ENCODE data around the gene KRT71.
A peak's percentile ranks its signal among the peaks of the same experiment; 100 is the strongest.
"Not testable (repeated sequence)": the region's sequence is repeated elsewhere in the genome, so short reads cannot be mapped to it uniquely, and the experiment has no call there.

The KRT71 gene

DNA sequence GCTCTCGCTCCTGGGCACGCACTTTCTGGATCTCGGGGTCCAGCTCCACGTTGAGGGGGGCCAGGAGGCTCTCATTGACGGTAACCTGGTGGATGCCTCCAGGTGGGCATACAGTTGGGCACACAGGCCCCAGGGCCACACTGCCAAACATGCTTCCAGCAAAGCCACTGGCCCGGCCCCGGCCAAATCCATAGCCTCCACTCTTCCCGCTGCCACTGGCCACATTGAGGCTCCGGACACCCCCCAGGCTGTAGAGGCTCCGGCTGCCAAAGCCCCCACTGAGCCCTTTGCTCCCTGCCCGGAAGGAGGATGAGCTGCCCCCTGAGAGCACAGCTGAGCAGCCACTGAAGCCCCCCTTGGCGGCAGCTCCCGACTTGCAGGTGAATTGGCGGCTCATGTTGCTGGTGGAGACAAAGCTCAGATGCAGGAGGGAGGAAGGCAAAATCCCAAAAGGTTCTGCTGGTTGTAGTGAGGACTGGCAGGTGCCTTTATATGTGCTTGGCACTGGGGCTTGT is at the start of gene KRT71:
Gene KRT71 (minus strand): TSS at position 465 of the 515 bp plus-strand sequence. CDS start 68 bp downstream, at position 397.
- no peak within 1 kb of the TSS for H3K27ac Mint-ChIP-seq
- peaks cover 65% of the 10 kb centered on the region for H3K27me3 Mint-ChIP-seq
- no peak within 1 kb of the TSS for H3K4me3 Mint-ChIP-seq
- no peak for ATAC-seq
- no peaks in the 10 kb centered on the region for H3K4me1 Mint-ChIP-seq
- H3K36me3 Mint-ChIP-seq, result no peaks in the 10 kb centered on the region
- no peaks in the 10 kb centered on the region for H3K9me3 Mint-ChIP-seq

DNA sequence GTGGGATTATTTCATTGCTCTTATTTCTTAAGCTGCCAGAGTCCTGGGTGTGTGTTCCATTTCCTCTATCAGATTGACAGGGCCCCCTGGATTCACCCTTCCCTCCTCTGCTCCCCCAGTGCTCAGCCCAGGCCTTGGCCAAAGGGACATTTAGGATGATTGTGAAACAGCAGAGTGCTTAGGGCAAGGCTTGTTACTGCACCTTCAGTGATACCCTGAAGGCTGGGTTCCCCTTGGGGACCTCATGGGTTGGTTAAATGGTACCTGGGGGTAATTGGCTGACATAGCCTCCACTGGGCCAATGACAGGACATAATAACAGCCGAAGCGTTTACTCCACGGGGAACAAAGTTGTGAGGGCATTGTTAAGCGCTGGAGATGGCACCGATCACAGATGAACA is 49.6 kb upstream of the KRT71 start:
- peaks cover 24% of the 10 kb centered on the region for H3K27me3 Mint-ChIP-seq
- H3K9me3 Mint-ChIP-seq, result no peaks in the 10 kb centered on the region
- no peaks in the 10 kb centered on the region for H3K36me3 Mint-ChIP-seq
- no peak overlapping the region for H3K4me3 Mint-ChIP-seq
- ATAC-seq, result no peak
- no peaks in the 10 kb centered on the region for H3K4me1 Mint-ChIP-seq
- H3K27ac Mint-ChIP-seq, result no peak overlapping the region

DNA sequence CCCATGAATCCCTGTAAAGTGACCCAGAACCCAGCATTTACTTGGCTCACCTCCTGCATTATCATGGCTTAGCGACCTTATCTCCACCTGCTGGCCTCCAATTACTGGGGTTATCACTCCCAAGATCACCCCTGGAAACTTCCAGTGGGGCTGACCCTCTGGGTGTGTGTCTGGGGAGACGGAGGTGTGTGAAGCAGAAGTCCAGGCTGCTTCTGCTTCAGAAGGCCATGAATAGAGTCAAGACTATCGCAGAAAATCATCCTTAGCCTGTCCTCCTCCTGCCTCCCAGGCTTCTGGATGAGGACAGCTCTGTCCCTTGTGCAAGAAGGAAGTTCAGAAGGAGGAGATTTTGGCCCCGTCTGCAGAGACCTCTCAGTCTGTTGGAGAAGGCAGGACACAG is 48.7 kb upstream of the KRT71 start:
- Mint-ChIP-seq H3K4me3 (no peak overlapping the region), H3K27ac (no peak overlapping the region), H3K36me3 (no peaks in the 10 kb centered on the region), H3K4me1 (no peaks in the 10 kb centered on the region), H3K9me3 (no peaks in the 10 kb centered on the region), H3K27me3 (peaks cover 24% of the 10 kb centered on the region)
- no peak for ATAC-seq

DNA sequence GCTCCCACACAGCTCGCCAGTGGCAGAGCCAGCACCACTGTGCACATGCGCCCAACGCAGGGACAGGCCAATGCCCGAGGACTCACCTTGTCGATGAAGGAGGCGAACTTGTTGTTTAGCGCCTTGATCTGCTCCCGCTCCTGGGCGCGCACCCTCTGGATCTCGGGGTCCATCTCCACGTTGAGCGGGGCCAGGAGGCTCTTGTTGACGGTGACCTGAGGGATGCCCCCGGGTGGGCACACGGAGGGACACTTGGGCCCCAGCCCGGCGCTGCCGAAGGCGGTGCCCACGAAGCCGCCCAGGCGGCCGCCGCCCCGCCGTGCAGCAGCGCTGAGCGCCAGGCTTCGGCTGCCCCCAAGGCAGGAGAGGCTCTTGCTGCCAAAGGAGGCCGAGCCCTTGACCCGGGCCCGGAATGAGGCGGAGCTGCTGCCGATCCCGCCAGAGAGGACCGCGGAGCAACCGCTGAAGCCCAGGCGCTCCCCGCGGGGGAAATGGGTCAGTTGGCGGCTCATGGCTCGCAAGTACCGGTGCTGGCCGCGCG is 48.1 kb upstream of the KRT71 start, which contains the start of gene KRT72:
Gene KRT72 (minus strand): TSS at position 523 of the 541 bp plus-strand sequence. CDS start 11 bp downstream, at position 512.
- no peak within 1 kb of the TSS for H3K27ac Mint-ChIP-seq
- no peaks in the 10 kb centered on the region for H3K4me1 Mint-ChIP-seq
- no peaks in the 10 kb centered on the region for H3K36me3 Mint-ChIP-seq
- no peak for ATAC-seq
- no peak within 1 kb of the TSS for H3K4me3 Mint-ChIP-seq
- peaks cover 24% of the 10 kb centered on the region for H3K27me3 Mint-ChIP-seq
- no peaks in the 10 kb centered on the region for H3K9me3 Mint-ChIP-seq

DNA sequence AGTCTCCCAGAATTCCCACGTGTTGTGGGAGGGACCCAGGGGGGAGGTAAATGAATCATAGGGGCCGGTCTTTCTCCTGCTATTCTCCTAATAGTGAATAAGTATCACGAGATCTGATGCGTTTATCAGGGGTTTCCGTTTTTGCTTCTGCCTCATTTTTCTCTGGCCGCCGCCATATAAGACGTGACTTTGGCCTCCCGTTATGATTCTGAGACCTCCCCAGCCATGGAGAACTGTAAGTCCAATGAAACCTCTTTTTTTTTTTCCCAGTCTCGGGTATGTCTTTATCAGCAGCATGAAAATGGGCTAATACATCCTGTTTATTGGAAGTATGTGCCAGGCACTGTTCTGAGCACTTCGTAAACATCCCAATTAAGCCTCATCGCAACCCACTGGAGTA is 47.5 kb upstream of the KRT71 start:
- no peaks in the 10 kb centered on the region for H3K9me3 Mint-ChIP-seq
- no peak for ATAC-seq
- no peak overlapping the region for H3K27ac Mint-ChIP-seq
- H3K4me3 Mint-ChIP-seq, result no peak overlapping the region
- H3K4me1 Mint-ChIP-seq, result no peaks in the 10 kb centered on the region
- no peaks in the 10 kb centered on the region for H3K36me3 Mint-ChIP-seq
- peaks cover 24% of the 10 kb centered on the region for H3K27me3 Mint-ChIP-seq

DNA sequence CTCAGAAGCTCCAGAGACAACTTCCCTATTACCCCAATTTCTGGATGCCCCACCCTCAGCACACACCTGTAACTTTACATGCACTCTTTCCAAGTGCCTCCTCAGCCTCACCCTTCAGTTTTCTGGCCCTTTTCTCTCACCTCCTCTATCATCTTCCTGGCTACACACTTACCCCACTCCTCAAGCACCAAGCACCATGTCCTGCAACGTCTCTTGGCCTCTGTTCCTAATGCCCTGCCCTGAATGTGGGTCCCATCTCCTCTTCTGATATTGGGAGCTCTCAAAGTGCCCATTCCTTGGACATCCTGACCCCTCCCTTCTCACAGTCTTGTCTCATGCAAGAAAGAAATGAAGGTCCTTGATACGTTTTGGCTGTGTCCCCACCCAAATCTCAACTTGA is 47.1 kb upstream of the KRT71 start:
- no peaks in the 10 kb centered on the region for H3K4me1 Mint-ChIP-seq
- no peak overlapping the region for H3K27ac Mint-ChIP-seq
- peaks cover 24% of the 10 kb centered on the region for H3K27me3 Mint-ChIP-seq
- H3K4me3 Mint-ChIP-seq, result no peak overlapping the region
- no peak for ATAC-seq
- no peaks in the 10 kb centered on the region for H3K9me3 Mint-ChIP-seq
- no peaks in the 10 kb centered on the region for H3K36me3 Mint-ChIP-seq

DNA sequence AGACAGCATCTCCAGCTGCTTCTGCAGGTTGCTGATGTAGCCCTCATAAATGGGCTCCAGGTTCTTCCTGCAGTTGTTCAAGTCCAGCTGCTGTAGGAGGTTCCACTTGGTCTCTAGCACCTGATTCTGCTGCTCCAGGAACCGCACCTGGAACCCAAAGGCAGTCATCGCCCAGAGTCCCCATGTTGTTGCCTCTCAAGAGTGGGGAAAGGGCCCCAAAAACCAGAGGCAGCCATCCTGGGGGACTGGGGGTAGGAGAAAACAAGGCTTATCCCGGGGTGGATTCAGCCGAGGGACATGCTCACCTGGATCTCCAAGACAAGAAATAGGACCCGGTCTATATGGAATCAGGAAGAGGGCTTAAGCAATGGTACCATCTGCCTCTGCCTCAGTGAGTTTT is 46.0 kb upstream of the KRT71 start:
- ATAC-seq, result no peak
- Mint-ChIP-seq H3K4me1 (no peaks in the 10 kb centered on the region), H3K4me3 (no peak overlapping the region), H3K27me3 (peaks cover 26% of the 10 kb centered on the region), H3K27ac (no peak overlapping the region), H3K36me3 (no peaks in the 10 kb centered on the region), H3K9me3 (no peaks in the 10 kb centered on the region)

DNA sequence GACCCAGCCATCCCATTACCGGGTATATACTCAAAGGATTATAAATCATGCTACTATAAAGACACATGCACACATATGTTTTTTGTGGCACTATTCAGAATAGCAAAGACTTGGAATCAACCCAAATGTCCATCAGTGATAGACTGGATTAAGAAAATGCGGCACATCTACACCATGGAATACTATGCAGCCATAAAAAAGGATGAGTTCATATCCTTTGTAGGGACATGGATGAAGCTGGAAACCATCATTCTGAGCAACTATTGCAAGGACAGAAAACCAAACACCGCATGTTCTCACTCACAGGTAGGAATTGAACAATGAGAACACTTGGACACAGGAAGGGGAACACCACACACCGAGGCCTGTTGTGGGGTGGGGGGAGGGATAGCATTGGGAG is 41.3 kb upstream of the KRT71 start:
- H3K4me3 Mint-ChIP-seq, H3K27ac Mint-ChIP-seq, H3K36me3 Mint-ChIP-seq, H3K4me1 Mint-ChIP-seq, ATAC-seq, H3K9me3 Mint-ChIP-seq: not testable (repeated sequence)
- peaks cover 38% of the 10 kb centered on the region for H3K27me3 Mint-ChIP-seq

DNA sequence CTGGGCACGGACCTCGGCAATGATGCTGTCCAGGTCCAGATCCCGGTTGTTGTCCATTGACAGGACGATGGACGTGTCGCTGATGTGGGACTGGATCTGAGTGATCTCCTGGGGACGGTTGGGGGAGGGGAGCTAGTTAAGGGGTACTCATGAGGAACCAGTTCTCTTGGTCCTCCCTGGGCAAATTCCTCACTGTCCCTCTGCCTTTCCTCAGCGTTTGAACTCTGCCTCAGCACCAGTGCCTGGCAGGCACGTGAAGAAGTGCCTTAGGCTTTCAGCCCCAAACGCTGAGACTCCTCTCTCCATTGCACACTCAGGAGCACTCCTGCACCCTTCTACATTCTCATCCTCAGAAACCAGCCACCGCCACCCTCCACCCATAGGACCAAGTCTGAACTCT is 38.6 kb upstream of the KRT71 start:
- no peak overlapping the region for H3K4me3 Mint-ChIP-seq
- no peaks in the 10 kb centered on the region for H3K4me1 Mint-ChIP-seq
- H3K27ac Mint-ChIP-seq, result no peak overlapping the region
- H3K36me3 Mint-ChIP-seq, result no peaks in the 10 kb centered on the region
- H3K9me3 Mint-ChIP-seq, result no peaks in the 10 kb centered on the region
- ATAC-seq, result no peak
- H3K27me3 Mint-ChIP-seq, result peaks cover 38% of the 10 kb centered on the region

DNA sequence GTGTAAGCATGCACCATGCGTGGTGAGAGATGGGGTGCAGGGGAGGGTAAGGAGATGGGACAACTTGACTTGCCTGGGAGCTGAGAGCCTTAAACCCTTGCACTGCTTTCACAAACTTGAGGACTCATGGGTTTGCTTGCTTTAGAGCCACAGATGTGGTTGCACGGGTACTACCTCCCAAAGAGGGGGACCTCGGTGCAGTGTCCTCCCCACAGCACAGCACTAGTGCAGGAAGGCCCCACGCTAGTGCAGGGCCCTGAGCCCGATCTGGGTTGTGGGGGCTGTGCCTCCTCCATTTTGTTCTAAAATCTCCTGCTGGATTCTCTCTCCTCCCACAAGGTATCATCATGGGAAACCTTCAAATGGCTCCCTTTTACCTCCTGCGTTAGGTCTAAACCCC is 37.1 kb upstream of the KRT71 start:
- Mint-ChIP-seq H3K36me3 (no peaks in the 10 kb centered on the region), H3K27ac (no peak overlapping the region), H3K9me3 (no peaks in the 10 kb centered on the region), H3K27me3 (peaks cover 38% of the 10 kb centered on the region), H3K4me3 (no peak overlapping the region), H3K4me1 (no peaks in the 10 kb centered on the region)
- ATAC-seq, result no peak

DNA sequence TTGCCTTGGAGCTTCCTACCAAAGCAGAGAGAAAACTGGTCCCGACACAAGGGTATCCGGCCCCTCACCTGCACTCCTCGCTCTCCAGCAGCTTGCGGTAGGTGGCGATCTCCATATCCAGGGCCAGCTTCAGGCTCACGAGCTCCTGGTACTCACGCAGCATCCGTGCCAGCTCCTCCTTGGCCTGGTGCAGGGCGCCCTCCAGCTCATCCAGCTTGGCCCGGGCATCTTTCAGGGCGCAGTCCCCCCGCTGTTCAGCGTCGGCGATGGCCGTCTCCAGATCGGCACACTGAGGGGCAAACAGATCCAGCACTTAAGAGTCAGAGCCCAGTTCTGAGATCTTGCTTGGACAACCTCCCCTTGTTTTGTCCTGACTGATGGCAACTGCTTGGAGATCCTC is 34.6 kb upstream of the KRT71 start:
- no peaks in the 10 kb centered on the region for H3K9me3 Mint-ChIP-seq

DNA sequence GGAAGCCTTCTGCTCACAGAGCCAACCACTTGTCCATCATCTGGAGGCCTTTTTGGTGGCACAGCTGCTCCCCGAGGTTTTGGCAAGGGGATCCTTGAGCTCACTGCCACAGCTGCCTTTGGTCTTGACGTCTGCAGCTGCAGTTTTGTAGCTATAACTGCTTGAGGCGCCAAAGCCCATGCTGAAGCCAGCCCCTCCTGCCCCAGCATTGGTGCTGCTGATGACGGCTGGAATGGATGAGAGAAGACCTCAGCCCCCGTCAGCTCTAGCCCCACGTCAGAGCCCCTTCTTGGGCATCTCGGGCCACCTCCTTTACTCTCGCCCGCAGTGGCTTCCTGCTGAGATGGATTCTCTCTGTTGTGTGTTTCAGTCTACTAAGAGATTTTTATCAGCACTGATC is 33.0 kb upstream of the KRT71 start:
- H3K4me1 Mint-ChIP-seq, result no peaks in the 10 kb centered on the region
- no peak for ATAC-seq
- H3K9me3 Mint-ChIP-seq, result no peaks in the 10 kb centered on the region
- H3K4me3 Mint-ChIP-seq, result no peak overlapping the region
- no peak overlapping the region for H3K27ac Mint-ChIP-seq
- no peaks in the 10 kb centered on the region for H3K36me3 Mint-ChIP-seq
- peaks cover 28% of the 10 kb centered on the region for H3K27me3 Mint-ChIP-seq

More for the DNA sequence above, 34.6 kb upstream of the KRT71 start:
- Mint-ChIP-seq H3K27me3 (peaks cover 25% of the 10 kb centered on the region), H3K4me1 (no peaks in the 10 kb centered on the region), H3K36me3 (no peaks in the 10 kb centered on the region), H3K27ac (no peak overlapping the region), H3K4me3 (no peak overlapping the region)
- ATAC-seq, result no peak

DNA sequence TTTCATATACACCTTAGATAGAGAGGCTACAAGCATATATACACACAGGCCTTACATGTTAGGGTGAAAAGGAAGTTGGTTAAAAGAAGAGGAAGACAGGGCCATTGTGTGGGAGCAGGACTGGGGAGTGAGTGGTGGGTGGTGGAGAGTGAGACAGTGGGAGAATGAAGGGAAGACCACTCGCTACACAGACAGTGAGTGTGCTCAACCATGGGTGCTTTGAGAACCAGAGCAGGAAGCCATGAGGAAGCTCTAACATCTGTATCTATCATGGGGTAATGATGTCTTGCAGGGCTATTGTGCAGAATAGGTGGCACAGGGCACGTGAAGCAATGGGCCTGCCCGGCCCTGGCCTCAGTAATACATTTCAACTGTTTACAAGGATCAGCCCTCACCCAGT is 32.1 kb upstream of the KRT71 start:
- no peak for ATAC-seq
- Mint-ChIP-seq H3K36me3 (no peaks in the 10 kb centered on the region), H3K9me3 (no peaks in the 10 kb centered on the region), H3K4me3 (no peak overlapping the region), H3K27ac (no peak overlapping the region), H3K27me3 (peaks cover 29% of the 10 kb centered on the region), H3K4me1 (no peaks in the 10 kb centered on the region)

DNA sequence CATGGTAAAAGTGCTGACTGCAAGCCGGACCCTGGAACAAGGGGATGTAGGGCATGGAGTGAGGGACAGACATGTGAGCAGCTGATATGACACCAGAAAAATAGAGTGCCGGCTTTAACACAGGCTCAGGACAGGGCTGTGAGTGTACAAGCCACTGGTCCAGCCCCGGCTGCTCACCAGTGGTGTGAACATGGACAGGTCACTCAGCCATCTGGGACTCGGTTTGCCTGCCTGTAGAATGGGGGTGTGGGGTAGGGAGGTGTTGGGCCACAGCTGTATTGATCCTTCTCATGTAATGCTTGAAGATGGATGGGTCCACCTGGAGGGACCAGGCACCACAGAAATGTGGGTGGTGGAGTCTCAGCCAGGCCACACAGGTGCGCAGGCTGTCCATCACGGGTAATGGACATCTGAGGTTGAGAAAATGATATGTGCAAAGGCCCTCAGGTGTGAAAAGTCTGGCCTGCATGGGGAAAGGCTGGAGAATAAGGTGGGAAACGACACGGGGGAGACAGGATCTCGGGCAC is 31.3 kb upstream of the KRT71 start:
- no peak for ATAC-seq
- H3K4me3 Mint-ChIP-seq, result no peak overlapping the region
- H3K27me3 Mint-ChIP-seq, result peaks cover 33% of the 10 kb centered on the region
- H3K4me1 Mint-ChIP-seq, result no peaks in the 10 kb centered on the region
- H3K27ac Mint-ChIP-seq, result no peak overlapping the region
- H3K9me3 Mint-ChIP-seq, result no peaks in the 10 kb centered on the region
- H3K36me3 Mint-ChIP-seq, result no peaks in the 10 kb centered on the region

DNA sequence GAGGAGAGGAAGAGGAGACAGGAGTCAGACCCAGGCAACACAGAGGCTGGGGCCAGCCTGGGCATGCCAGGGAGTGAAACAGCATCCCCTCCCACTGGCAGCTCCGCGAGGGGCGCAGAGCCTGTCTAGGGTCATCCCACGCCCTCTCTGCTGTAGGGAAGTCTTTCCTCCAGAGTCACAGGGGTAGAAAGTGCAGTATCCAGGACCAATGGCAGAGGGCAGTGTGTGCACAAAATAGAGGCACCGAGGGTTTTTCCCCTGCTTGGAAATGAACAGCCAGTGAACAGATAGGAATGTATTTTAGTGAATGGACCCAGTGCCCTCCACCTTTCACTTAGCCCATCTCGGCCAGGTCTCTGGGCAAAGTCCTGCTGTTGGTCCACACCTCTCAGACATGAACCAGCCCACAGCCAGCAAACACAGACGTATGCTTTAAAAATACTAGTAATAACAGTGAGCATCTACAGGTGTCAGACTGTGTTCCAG is 30.1 kb upstream of the KRT71 start:
- no peaks in the 10 kb centered on the region for H3K9me3 Mint-ChIP-seq
- peak; percentile 46 for ATAC-seq
- no peak overlapping the region for H3K27ac Mint-ChIP-seq
- H3K27me3 Mint-ChIP-seq, result peaks cover 33% of the 10 kb centered on the region
- no peaks in the 10 kb centered on the region for H3K4me1 Mint-ChIP-seq
- H3K4me3 Mint-ChIP-seq, result no peak overlapping the region
- no peaks in the 10 kb centered on the region for H3K36me3 Mint-ChIP-seq

DNA sequence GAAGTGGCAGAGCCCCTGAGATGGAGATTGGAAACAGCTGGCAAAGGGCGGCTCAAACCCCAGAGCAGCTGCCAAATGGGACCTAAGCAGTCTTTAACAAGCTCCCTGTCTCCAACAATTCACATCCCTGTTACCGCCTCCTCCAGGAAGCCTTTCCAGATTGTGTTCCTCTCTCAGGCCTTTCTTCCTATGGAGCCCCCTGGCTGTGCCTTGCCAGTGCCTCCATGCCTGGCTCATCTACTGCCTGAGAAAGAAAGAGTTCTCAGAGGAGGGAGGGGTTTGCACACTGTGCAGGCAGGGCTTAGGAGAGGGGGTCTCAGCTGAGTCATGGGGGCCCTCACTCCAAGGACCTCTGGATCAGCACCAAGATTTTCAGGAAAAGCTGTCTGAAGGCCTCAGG is 29.5 kb upstream of the KRT71 start:
- ATAC-seq, result no peak

More for the DNA sequence above, 29.5 kb upstream of the KRT71 start:
- Mint-ChIP-seq H3K36me3 (no peaks in the 10 kb centered on the region), H3K27me3 (peaks cover 33% of the 10 kb centered on the region), H3K4me1 (no peaks in the 10 kb centered on the region), H3K4me3 (no peak overlapping the region), H3K27ac (no peak overlapping the region), H3K9me3 (no peaks in the 10 kb centered on the region)
